Gastroesophageal sphincter (tissue), 4 donors: Measurements from ENCODE around the gene UGT1A10. TPM values are rescaled to one million over a fixed set of nuclear protein-coding genes. Genes with fewer than 3 reads are reported as not detected.
"Not testable (repeated sequence)": the region's sequence is repeated elsewhere in the genome, so short reads cannot be mapped to it uniquely, and the experiment has no call there.

Experiments used
- ATAC-seq: fragments of 150-250 bp; one replicate; pipeline ENCODE4 v1.9.1; 2016; ENCODE audit warnings: mild to moderate bottlenecking, moderate library complexity
- H3K27ac ChIP-seq, 4 donors: fragments of 200-600 bp; sonication (generic) in 3 of 4; 1 replicate in 3 of 4; 2 replicates in 1 of 4; pipeline ENCODE4 v1.5.1; 2016 to 2019
- H3K27me3 ChIP-seq: fragments of 200-600 bp; sonication (generic); one replicate; pipeline ENCODE4 v1.5.1; 2019
- H3K36me3 ChIP-seq, 2 donors: fragments of 200-600 bp; sonication (generic); one replicate each; pipeline ENCODE4 v1.5.1; 2019; ENCODE audit warnings: control low read depth in 1 of 2
- H3K4me1 ChIP-seq, 3 donors: fragments of 200-600 bp; sonication (generic); 1 replicate in 2 of 3; 2 replicates in 1 of 3; pipeline ENCODE4 v1.5.1; 2016 to 2019; ENCODE audit warnings: control low read depth in 2 of 3
- H3K4me3 ChIP-seq, 2 donors: fragments of 200-600 bp; sonication (generic); one replicate each; pipeline ENCODE4 v1.5.1; 2019; ENCODE audit warnings: mild to moderate bottlenecking in 1 of 2, moderate library complexity in 1 of 2
- H3K9me3 ChIP-seq, 3 donors: fragments of 200-600 bp; sonication (generic); one replicate each; pipeline ENCODE4 v1.5.1; 2017 to 2019; ENCODE audit warnings: control low read depth in 2 of 3
- EP300 ChIP-seq: sonication (generic); formaldehyde crosslinking; IDR thresholded peaks from one replicate; pipeline ENCODE4 v1.6.1; 2017; ENCODE audit warnings: antibody characterized with exemption, mild to moderate bottlenecking
- POLR2A ChIP-seq, 2 donors: fragments of 450-650 bp; IDR thresholded peaks; one replicate each; pipeline ENCODE4 v1.6.1; 2017; ENCODE audit warnings: antibody characterized with exemption in 2 of 2, mild to moderate bottlenecking in 2 of 2, moderate library complexity in 1 of 2
- POLR2AphosphoS5 ChIP-seq: sonication (generic); formaldehyde crosslinking; IDR thresholded peaks from one replicate; pipeline ENCODE4 v1.6.1; 2017; ENCODE audit warnings: antibody characterized with exemption
- WGBS, 2 donors: methylation state at CpG; one replicate each; pipeline ENCODE4 v1.1.5; 2018; ENCODE audit warnings: low coverage in 1 of 2; 5-methylcytosine and 5-hydroxymethylcytosine counted together
- total RNA-seq, 4 donors: library from RNA; depleted of rRNA; stranded (reverse); fragments of >200 nt; gene quantifications; one replicate each; pipeline ENCODE4 v1.1.0, GENCODE V29; 2016
- TF ChIP-seq, protein P1 (sequence below), 4 experiments: fragments of 200-600 bp in 2 of 4; fragments of 450-650 bp in 2 of 4; sonication (generic) in 1 of 4; IDR thresholded peaks; one replicate each; pipeline ENCODE4 v1.5.1; 2017 to 2019; ENCODE audit warnings: antibody characterized with exemption in 4 of 4, mild to moderate bottlenecking in 2 of 4, moderate library complexity in 2 of 4

The UGT1A10 gene
- total RNA-seq, 4 donors from 2014 or later, result 0.16 to 1.0 TPM; not detected in 2

DNA sequence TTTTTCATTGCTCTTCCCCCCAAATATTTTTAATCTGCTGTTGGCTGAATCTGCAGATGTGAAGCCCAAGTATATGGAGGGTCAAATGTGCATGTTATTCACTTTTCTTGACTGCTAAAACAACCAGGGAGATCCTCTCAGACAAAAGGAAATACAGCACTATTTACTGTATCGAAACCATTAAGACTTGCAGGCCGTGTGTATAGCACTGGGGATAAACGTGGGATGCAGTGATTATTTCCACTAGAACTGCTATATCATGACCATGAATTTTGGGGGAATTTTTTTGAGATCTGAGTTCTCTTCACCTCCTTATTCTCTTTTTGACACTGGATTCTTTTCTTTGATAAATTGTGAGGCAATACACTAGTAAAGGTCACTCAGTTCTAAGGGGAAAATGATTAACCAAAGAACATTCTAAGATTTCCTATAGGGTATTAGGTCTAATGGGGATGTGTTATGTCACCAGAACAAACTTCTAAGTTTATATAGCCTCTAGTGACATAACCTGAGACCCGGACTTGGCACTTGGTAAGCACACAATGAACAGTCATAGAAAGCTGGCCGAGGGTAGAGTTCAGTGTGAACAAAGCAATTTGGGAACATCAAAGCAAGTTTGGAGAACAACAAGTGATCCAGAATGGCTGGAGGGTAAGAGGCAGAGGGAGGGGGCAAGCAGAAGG lies 109.0 kb downstream of the UGT1A10 start:
- WGBS, 2 donors, result 33 to 53% methylated on average over 1 to 5 of the region's 5 CpGs
- no peak for ATAC-seq
- H3K4me1 ChIP-seq, result no peaks in the 10 kb centered on the region
- no peaks in the 10 kb centered on the region for H3K9me3 ChIP-seq
- H3K27me3 ChIP-seq, result peaks cover 3% of the 10 kb centered on the region
- H3K36me3 ChIP-seq, result no peaks in the 10 kb centered on the region
- H3K4me3 ChIP-seq, result no peak overlapping the region
- no peak overlapping the region for H3K27ac ChIP-seq
- TF ChIP-seq EP300 (no peak), POLR2A (IDR thresholded peaks at IDR 0.05) (no peak), POLR2AphosphoS5 (no peak)
- TF ChIP-seq, protein P1, sequence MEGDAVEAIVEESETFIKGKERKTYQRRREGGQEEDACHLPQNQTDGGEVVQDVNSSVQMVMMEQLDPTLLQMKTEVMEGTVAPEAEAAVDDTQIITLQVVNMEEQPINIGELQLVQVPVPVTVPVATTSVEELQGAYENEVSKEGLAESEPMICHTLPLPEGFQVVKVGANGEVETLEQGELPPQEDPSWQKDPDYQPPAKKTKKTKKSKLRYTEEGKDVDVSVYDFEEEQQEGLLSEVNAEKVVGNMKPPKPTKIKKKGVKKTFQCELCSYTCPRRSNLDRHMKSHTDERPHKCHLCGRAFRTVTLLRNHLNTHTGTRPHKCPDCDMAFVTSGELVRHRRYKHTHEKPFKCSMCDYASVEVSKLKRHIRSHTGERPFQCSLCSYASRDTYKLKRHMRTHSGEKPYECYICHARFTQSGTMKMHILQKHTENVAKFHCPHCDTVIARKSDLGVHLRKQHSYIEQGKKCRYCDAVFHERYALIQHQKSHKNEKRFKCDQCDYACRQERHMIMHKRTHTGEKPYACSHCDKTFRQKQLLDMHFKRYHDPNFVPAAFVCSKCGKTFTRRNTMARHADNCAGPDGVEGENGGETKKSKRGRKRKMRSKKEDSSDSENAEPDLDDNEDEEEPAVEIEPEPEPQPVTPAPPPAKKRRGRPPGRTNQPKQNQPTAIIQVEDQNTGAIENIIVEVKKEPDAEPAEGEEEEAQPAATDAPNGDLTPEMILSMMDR (IDR thresholded peaks at IDR 0.05), result no peak

DNA sequence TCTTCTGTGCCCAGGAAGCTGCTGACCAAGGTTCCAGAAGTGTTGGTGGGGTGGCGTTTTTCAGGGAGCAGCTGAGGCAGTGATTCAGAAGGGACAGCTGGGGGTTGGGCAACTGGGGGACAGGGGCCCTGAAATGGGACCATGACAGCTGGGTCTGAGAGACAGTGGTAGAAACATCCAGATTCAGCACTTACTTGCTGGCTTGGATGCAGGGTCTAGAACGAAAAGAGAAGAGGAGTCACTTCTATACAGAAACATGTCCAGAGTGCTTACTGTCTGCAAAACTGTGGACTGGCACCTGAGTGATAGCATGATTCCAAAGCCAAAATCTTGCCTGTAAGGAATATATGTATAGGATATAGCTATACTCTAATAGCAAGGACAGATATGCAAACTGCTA lies 109.6 kb downstream of the UGT1A10 start:
- not testable (repeated sequence) for H3K4me1 ChIP-seq, H3K4me3 ChIP-seq, ATAC-seq, H3K9me3 ChIP-seq, H3K27ac ChIP-seq, H3K36me3 ChIP-seq, H3K27me3 ChIP-seq
- WGBS, 2 donors, result 63 to 100% methylated on average over 1 to 2 of the region's 2 CpGs

DNA sequence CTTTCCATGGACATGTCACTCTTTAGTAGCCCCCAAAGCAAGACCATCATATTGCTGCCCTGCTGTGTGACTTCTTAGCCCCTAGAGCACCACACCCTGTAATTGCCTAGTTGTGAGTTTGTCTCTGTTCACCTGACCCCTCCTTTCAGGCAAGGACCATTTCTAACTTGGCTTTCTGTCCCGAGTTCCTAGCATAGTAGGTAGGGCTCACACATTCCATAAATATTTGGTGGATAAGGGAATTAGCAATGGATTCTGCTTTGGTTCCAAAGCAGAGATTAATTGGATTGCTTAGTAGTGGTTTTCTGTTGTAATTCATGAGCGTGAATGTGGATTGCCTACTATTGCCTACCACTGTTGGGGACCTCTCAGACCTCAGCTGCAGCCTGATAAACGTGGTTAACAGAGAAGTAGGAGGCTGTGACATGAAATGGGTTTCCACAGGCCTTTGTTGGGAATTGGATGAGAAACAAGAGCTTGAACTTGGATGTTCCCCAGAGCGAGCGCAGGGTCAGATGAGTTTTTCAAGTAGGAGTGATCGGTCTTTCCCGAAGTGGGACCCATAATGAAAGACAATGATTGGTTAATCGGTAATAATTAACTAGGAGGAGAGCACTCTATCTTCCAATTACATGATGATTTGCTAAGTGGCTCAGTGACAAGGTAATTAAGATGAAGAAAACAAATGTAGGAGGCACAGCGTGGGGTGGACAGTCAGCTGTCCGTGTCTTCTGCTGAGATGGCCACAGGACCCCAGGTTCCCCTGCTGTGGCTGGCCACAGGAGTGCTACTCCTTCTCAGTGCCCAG lies 110.4 kb downstream of the UGT1A10 start:
- Histone ChIP-seq H3K27ac (no peak overlapping the region), H3K4me1 (no peaks in the 10 kb centered on the region), H3K27me3 (peaks cover 3% of the 10 kb centered on the region), H3K36me3 (no peaks in the 10 kb centered on the region), H3K4me3 (no peak overlapping the region), H3K9me3 (no peaks in the 10 kb centered on the region)
- TF ChIP-seq EP300, result no peak
- TF ChIP-seq, protein P1 (IDR thresholded peaks at IDR 0.05), result no peak
- 84 to 86% methylated on average over 7 to 9 of the region's 10 CpGs for WGBS, 2 donors
- no peak for ATAC-seq

DNA sequence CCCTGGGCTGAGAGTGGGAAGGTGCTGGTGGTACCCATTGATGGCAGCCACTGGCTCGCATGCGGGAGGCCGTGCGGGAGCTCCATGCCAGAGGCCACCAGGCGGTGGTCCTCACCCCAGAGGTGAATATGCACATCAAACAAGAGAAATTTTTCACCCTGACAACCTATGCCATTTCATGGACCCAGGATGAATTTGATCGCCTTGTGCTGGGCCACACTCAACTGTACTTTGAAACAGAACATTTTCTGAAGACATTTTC lies 111.0 kb downstream of the UGT1A10 start:
- Histone ChIP-seq H3K27me3 (no peaks in the 10 kb centered on the region), H3K9me3 (no peaks in the 10 kb centered on the region)
- WGBS, 2 donors, result 73 to 93% methylated on average over 4 to 6 of the region's 6 CpGs

DNA sequence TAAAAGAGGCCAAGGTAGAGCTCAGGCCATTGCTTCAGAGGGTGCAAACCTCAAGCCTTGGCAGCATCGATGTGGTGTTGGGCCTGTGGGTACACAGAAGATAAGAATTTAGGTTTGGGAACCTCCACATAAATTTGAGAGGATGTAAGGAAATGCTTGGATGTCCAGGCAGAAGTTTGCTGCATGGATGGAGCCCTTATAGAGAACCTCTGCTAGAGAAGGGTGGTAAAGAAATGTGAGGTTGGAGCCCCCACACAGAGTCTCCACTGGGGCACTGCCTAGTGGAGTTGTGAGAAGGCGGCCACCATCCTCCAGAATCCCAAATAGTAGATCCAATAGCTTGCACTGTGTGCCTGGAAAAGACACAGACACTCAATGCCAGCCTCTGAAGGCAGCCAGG lies 114.4 kb downstream of the UGT1A10 start:
- 40 to 69% methylated on average over 1 to 2 of the region's 2 CpGs for WGBS, 2 donors
- not testable (repeated sequence) for H3K27ac ChIP-seq, H3K36me3 ChIP-seq, H3K27me3 ChIP-seq, H3K9me3 ChIP-seq, H3K4me1 ChIP-seq, H3K4me3 ChIP-seq, ATAC-seq

More for the DNA sequence above, 111.0 kb downstream of the UGT1A10 start:
- no peak overlapping the region for H3K27ac ChIP-seq
- no peaks in the 10 kb centered on the region for H3K36me3 ChIP-seq
- TF ChIP-seq POLR2AphosphoS5, result no peak
- no peak for TF ChIP-seq EP300
- TF ChIP-seq POLR2A (IDR thresholded peaks at IDR 0.05), result no peak
- TF ChIP-seq, protein P1 (IDR thresholded peaks at IDR 0.05), result no peak
- no peak overlapping the region for H3K4me3 ChIP-seq
- H3K4me1 ChIP-seq, result no peaks in the 10 kb centered on the region
- ATAC-seq, result no peak

DNA sequence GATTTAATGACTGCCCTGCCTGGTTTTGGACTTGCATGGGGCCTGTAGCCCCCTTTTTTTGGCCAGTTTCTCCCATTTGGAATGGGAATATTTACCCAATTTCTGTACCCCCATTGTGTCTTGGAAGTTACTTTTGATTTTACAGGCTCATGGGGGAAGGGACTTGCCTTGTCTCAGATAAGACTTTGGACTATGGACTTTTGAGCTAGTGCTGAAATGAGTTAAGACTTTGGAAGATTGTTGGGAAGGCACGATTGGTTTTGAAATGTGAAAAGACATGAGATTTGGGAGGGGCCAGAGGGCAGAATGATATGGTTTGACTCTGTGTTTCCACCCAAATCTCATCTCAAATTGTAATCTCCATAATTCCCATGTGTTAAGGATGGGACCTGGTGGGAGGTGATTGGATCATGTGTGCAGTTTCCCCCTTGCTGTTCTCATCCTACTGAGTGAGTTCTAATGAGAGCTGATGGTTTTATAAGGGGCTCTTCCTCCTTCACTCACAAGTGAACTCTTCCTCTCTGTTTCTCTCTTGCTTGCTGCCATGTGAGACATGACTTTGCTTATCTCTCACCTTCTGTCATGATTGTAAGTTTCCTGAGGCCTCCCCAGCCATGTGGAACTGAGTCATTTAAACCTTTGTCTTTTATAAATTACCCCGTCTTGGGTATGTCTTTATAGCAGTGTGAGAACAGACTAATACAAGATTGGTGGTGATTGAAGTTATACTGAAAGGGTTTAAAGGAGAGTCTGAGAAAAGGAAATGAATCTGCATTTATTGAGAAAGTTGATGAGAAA lies 115.2 kb downstream of the UGT1A10 start:
- H3K9me3 ChIP-seq, H3K27ac ChIP-seq, H3K27me3 ChIP-seq, H3K4me3 ChIP-seq, ATAC-seq, H3K4me1 ChIP-seq, H3K36me3 ChIP-seq: not testable (repeated sequence)
- 50 to 86% methylated on average over 1 of the region's 2 CpGs for WGBS, 2 donors
